Trophoblast cell (in vitro differentiated cells and primary cell): Measurements from ENCODE around the gene SGMS1.
A peak's percentile ranks its signal among the peaks of the same experiment; 100 is the strongest.

Experiments
- DNase-seq, 2 donors: peaks; one replicate each; pipeline ENCODE4 v3.0.0-alpha.2; 2016
- H2AFZ ChIP-seq: 2 replicates; pipeline ENCODE4 v1.6.1; 2013; ENCODE audit warnings: low read length, moderate library complexity, mild to moderate bottlenecking; ENCODE audit not compliant: insufficient read depth, poor library complexity
- H2AK5ac ChIP-seq: 2 replicates; pipeline ENCODE4 v1.6.1; 2013; ENCODE audit warnings: mild to moderate bottlenecking, low read length
- H2BK120ac ChIP-seq: 2 replicates; pipeline ENCODE4 v1.6.1; 2013; ENCODE audit warnings: low read length, mild to moderate bottlenecking, moderate library complexity; ENCODE audit not compliant: insufficient read depth, poor library complexity
- H2BK12ac ChIP-seq: 2 replicates; pipeline ENCODE4 v1.6.1; 2013; ENCODE audit warnings: mild to moderate bottlenecking, low read length, moderate library complexity
- H2BK5ac ChIP-seq: 2 replicates; pipeline ENCODE4 v1.6.1; 2013; ENCODE audit warnings: low read length, low read depth, moderate library complexity, mild to moderate bottlenecking; ENCODE audit not compliant: poor library complexity
- H3K14ac ChIP-seq: 2 replicates; pipeline ENCODE4 v1.6.1; 2013; ENCODE audit warnings: mild to moderate bottlenecking, low read length
- H3K18ac ChIP-seq: 2 replicates; pipeline ENCODE4 v1.6.1; 2013; ENCODE audit warnings: mild to moderate bottlenecking, low read length
- H3K23ac ChIP-seq: 2 replicates; pipeline ENCODE4 v1.6.1; 2013; ENCODE audit warnings: low read length
- H3K27ac ChIP-seq: 2 replicates; pipeline ENCODE4 v1.5.1; 2013; ENCODE audit warnings: low read depth, mild to moderate bottlenecking, inconsistent platforms, low read length, moderate library complexity
- H3K27me3 ChIP-seq: 2 replicates; pipeline ENCODE4 v1.6.1; 2013; ENCODE audit warnings: inconsistent platforms, mild to moderate bottlenecking, low read length, moderate library complexity; ENCODE audit not compliant: insufficient read depth
- H3K36me3 ChIP-seq, 2 experiments: 1 replicate in 1 of 2; 2 replicates in 1 of 2; pipeline ENCODE4 v1.6.1; 2013; ENCODE audit warnings: low read length in 2 of 2, mild to moderate bottlenecking in 2 of 2, moderate library complexity in 1 of 2; ENCODE audit not compliant: insufficient read depth in 2 of 2, control insufficient read depth in 1 of 2
- H3K4ac ChIP-seq: 2 replicates; pipeline ENCODE4 v1.6.1; 2013; ENCODE audit warnings: low read depth, mild to moderate bottlenecking, low read length, moderate library complexity
- H3K4me1 ChIP-seq, 2 experiments: 1 replicate in 1 of 2; 2 replicates in 1 of 2; pipeline ENCODE4 v1.6.1; 2013; ENCODE audit warnings: low read length in 2 of 2, mild to moderate bottlenecking in 2 of 2, moderate library complexity in 1 of 2; ENCODE audit not compliant: insufficient read depth in 2 of 2, control insufficient read depth in 1 of 2
- H3K4me2 ChIP-seq: 2 replicates; pipeline ENCODE4 v1.6.1; 2013; ENCODE audit warnings: inconsistent platforms, mild to moderate bottlenecking, low read length, moderate library complexity
- H3K4me3 ChIP-seq: 2 replicates; pipeline ENCODE4 v1.5.1; 2013; ENCODE audit warnings: mild to moderate bottlenecking, low read depth, low read length, inconsistent platforms
- H3K79me1 ChIP-seq: one replicate; pipeline ENCODE4 v1.6.1; 2013; ENCODE audit warnings: low read length
- H3K79me2 ChIP-seq: 2 replicates; pipeline ENCODE4 v1.6.1; 2013; ENCODE audit warnings: low read length, mild to moderate bottlenecking; ENCODE audit not compliant: control insufficient read depth, insufficient read depth, poor library complexity
- H3K9ac ChIP-seq: 2 replicates; pipeline ENCODE4 v1.6.1; 2013; ENCODE audit warnings: mild to moderate bottlenecking, low read length
- H3K9me3 ChIP-seq: 2 replicates; pipeline ENCODE4 v1.6.1; 2013; ENCODE audit warnings: low read depth, mild to moderate bottlenecking, control low read depth, inconsistent platforms, low read length; ENCODE audit not compliant: insufficient read depth
- H4K12ac ChIP-seq: 2 replicates; pipeline ENCODE4 v1.6.1; 2013; ENCODE audit warnings: low read depth, mild to moderate bottlenecking, low read length, moderate library complexity
- H4K8ac ChIP-seq: 2 replicates; pipeline ENCODE4 v1.6.1; 2013; ENCODE audit warnings: low read depth, mild to moderate bottlenecking, low read length, moderate library complexity
- H4K91ac ChIP-seq: one replicate; pipeline ENCODE4 v1.6.1; 2013; ENCODE audit warnings: low read depth, mild to moderate bottlenecking, low read length, moderate library complexity
- WGBS: extraction: QIAGEN DNeasy Blood & Tissue Kit; methylation state at CpG from one replicate; pipeline ENCODE4 v1.1.7; 2013; ENCODE audit warnings: missing lambda C conversion rate; ENCODE audit not compliant: insufficient read length, insufficient coverage; ENCODE audit errors: extremely low coverage; 5-methylcytosine and 5-hydroxymethylcytosine counted together

The SGMS1 gene

GRCh38 chr10:50580262-50580891 is 43.4 kb downstream of the SGMS1 start:
- H3K4me1 ChIP-seq: peaks cover 3 to 9% of the 10 kb centered on the region in 2 experiments
- no peak overlapping the region for H3K27ac ChIP-seq
- H3K9me3 ChIP-seq: no peaks in the 10 kb centered on the region
- no peaks in the 10 kb centered on the region for H3K36me3 ChIP-seq
- H3K9ac ChIP-seq: no peak overlapping the region
- H3K18ac ChIP-seq: no peak overlapping the region
- no peak overlapping the region for H2AK5ac ChIP-seq
- H4K8ac ChIP-seq: no peak overlapping the region
- H2BK120ac ChIP-seq: peak overlapping the region; percentile 7
- H3K14ac ChIP-seq: peak overlapping the region; percentile 11
- no peak overlapping the region for H3K4me3 ChIP-seq
- H2AFZ ChIP-seq: no peak overlapping the region
- peak overlapping the region; percentile 43 for H4K91ac ChIP-seq
- no peak overlapping the region for H3K4ac ChIP-seq
- no peak overlapping the region for H2BK5ac ChIP-seq
- no peak for DNase-seq
- H3K4me2 ChIP-seq: no peak overlapping the region
- H4K12ac ChIP-seq: no peak overlapping the region
- no peaks in the 10 kb centered on the region for H3K27me3 ChIP-seq
- no CpG with 5 or more reads among the region's 7 CpGs for WGBS
- H3K79me1 ChIP-seq: peaks cover 5% of the 10 kb centered on the region
- H2BK12ac ChIP-seq: peak overlapping the region; percentile 30
- H3K79me2 ChIP-seq: no peaks in the 10 kb centered on the region
- H3K23ac ChIP-seq: no peak overlapping the region

DNA sequence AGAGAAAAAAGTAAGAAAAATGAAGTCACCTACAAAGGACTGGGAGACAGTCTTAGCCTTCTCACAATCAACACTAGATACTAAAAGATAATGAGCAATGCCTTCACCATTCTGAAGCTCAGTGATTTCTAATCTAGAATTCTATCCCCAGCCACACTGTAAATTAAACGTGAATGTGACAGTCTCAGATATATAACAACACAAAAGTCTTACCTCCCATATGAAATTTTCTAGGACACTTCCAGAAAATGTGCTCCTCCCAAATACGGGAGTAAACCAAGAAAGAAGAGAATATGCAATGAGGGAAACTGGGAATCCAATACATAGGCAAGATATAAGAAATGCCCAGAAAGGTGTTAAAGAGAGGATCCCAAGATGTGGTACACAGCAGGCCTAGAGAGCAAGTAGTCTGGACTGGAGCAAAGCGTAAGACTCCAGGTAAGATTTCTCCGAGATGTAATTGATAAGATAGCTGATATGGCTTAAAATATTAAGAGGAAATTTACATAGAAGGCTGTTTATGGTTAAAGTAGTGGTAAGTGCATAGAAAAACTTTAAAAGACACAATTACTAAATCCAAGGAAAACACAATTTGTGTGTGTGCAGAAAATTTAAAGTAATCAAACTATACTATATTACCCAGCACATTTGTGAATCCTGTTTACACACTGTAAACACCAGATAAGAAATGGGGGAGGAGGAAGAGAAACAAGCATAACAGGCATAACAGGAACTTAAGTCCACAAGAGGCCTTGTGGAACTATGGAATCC is 44.1 kb downstream of the SGMS1 start:
- Histone ChIP-seq H3K79me2 (no peaks in the 10 kb centered on the region), H3K27me3 (no peaks in the 10 kb centered on the region), H4K8ac (no peak overlapping the region), H3K4me3 (no peak overlapping the region), H3K23ac (no peak overlapping the region), H3K4me1 (peaks cover 3 to 9% of the 10 kb centered on the region in 2 experiments), H3K79me1 (peaks cover 5% of the 10 kb centered on the region), H3K14ac (no peak overlapping the region), H2BK12ac (no peak overlapping the region), H3K4ac (no peak overlapping the region), H2AK5ac (no peak overlapping the region), H4K91ac (no peak overlapping the region), H3K27ac (no peak overlapping the region), H4K12ac (no peak overlapping the region), H3K36me3 (no peaks in the 10 kb centered on the region), H3K9me3 (no peaks in the 10 kb centered on the region), H2BK120ac (no peak overlapping the region), H3K4me2 (peak overlapping the region; percentile 18), H2BK5ac (no peak overlapping the region), H3K9ac (no peak overlapping the region), H3K18ac (no peak overlapping the region), H2AFZ (no peak overlapping the region)
- DNase-seq: peak in 1 of 2 donors; percentile 81
- WGBS: no CpG with 5 or more reads among the region's 4 CpGs

- H3K4ac ChIP-seq: no peak overlapping the region
- no peak overlapping the region for H3K4me3 ChIP-seq
- H3K79me1 ChIP-seq: peaks cover 5% of the 10 kb centered on the region
- no peak overlapping the region for H2AFZ ChIP-seq
- no peaks in the 10 kb centered on the region for H3K36me3 ChIP-seq
- H2BK5ac ChIP-seq: no peak overlapping the region
- peaks cover 3 to 9% of the 10 kb centered on the region in 2 experiments for H3K4me1 ChIP-seq
- no peak overlapping the region for H2AK5ac ChIP-seq
- H2BK120ac ChIP-seq: no peak overlapping the region
- no peak overlapping the region for H4K91ac ChIP-seq
- no peak overlapping the region for H4K8ac ChIP-seq
- no CpG with 5 or more reads among the region's 2 CpGs for WGBS
- no peak overlapping the region for H2BK12ac ChIP-seq
- no peak overlapping the region for H3K9ac ChIP-seq
- H3K4me2 ChIP-seq: no peak overlapping the region
- H3K18ac ChIP-seq: no peak overlapping the region
- no peak overlapping the region for H3K27ac ChIP-seq
- no peak overlapping the region for H3K14ac ChIP-seq
- DNase-seq: no peak
- no peak overlapping the region for H4K12ac ChIP-seq
- H3K79me2 ChIP-seq: no peaks in the 10 kb centered on the region
- H3K27me3 ChIP-seq: no peaks in the 10 kb centered on the region
- H3K9me3 ChIP-seq: no peaks in the 10 kb centered on the region
- no peak overlapping the region for H3K23ac ChIP-seq
Observed at GRCh38 chr10:50578949-50579348, 44.8 kb downstream of the SGMS1 start.

DNA sequence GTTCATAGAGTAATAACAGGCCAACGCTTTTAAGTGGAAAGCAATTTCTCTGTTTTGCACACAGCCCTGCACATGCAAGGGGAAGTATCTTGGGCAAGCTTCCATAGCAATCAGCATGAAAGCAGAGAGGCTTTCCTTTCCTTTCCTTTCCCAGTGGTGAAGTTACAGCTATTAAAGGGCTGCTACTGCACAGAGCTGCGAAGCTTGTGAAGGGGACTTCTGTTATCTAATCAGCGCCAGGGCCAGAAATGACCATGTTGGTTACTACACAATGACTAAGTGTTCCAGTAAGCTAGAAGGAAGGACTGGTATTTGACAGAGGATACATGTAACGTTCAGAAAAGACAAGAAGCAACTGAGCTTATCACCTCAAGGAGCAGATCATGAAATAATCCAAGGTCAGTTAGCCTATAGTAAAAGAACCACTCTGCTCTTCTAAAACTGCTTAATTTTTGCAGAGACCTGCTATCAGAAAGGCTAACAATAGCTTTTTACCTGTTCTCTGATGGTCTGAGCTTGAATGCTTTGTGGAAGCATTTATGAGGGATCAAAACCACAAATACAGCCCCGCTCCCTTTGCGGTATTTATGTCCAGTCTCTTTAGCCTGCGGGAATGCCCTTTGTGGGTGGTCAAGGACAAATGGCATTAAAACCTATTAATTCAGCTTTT is 45.9 kb downstream of the SGMS1 start:
- DNase-seq: peak; percentile 70 to 81
- Histone ChIP-seq H3K27me3 (no peaks in the 10 kb centered on the region), H3K27ac (no peak overlapping the region), H3K79me2 (no peaks in the 10 kb centered on the region), H4K91ac (no peak overlapping the region), H3K9ac (no peak overlapping the region), H3K14ac (no peak overlapping the region), H3K36me3 (no peaks in the 10 kb centered on the region), H3K9me3 (no peaks in the 10 kb centered on the region), H3K4me1 (peaks cover 3 to 9% of the 10 kb centered on the region in 2 experiments), H2BK5ac (no peak overlapping the region), H3K4me2 (no peak overlapping the region), H2AFZ (no peak overlapping the region), H4K8ac (no peak overlapping the region), H3K4ac (no peak overlapping the region), H3K79me1 (peaks cover 5% of the 10 kb centered on the region), H4K12ac (no peak overlapping the region), H3K4me3 (no peak overlapping the region), H2AK5ac (no peak overlapping the region), H3K23ac (no peak overlapping the region), H2BK12ac (no peak overlapping the region), H3K18ac (no peak overlapping the region), H2BK120ac (no peak overlapping the region)
- WGBS: no CpG with 5 or more reads among the region's 7 CpGs
